GM10847 (cell line): ENCODE results near the gene ACVR2B.

Experiments
- POLR2A ChIP-seq: IDR thresholded peaks from 2 replicates; pipeline ENCODE4 v1.6.1; 2011; ENCODE audit not compliant: insufficient read length; ENCODE audit errors: extremely low read depth

Gene ACVR2B

DNA sequence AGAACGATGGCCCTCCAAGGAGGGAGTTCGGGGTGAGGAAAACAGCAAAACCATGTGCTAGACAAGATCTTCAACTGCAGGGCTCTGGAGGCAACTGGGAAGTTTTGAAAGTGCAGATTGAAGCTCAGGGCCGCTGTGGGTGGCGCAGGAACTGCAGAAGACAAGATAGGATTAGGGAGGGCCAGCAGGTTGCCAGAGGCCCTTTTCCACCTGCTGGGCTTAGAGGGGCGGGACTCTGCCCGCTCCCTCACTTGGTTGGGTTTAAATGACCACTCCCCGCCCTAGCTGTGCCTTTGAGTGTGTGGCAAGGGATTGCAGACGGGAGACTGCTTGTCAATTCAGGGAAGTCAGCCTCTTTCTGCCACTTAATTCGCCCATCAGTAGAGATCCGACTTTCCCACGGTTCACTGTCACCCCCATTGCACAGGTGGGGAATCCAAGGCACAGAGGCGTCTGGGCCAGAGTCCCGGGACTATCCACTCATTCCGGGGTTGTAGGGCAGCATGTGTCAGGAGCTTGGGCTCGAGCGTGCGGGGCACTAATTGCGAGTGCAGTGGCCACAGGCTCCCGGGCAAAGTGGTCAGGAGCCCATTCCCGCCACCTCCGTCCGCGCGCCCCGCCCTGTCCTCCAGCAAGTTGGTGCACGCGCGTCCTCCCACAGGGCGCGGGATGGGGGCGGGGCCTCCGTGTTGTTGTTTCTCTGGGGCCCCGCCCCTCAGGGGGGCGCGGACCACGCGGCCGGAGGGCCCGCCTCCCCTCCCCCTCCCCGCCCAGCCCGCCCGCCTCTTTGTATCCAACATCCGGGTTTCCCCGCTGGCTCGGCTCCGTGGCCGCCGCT lies at the start of gene ACVR2B:
TSS of gene ACVR2B (plus strand) at position 816 of the 838 bp plus-strand sequence. CDS start 433 bp downstream, outside the sequence.
- TF ChIP-seq POLR2A = no peak

GRCh38 chr3:38404286-38404685 lies 49.4 kb upstream of the ACVR2B start:
- TF ChIP-seq POLR2A = no peak

DNA sequence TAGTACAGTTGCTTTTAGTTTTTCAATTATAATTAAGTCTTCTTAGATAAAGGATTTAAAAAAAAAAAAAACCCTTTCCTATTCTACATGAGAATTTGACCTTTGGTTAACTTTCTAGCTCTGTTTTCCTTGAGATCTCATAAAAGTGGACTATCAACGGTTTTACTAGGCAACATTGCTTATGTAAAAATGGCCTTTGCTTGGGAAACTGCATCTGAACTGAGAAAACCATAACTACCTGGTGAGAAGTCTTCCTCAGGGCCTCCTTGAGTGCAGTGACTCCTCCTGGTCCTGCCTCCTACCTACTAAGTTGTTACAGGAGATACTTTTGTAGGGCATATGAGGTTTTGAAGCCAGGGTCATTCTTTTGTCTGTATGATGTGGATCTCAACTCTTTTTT lies 42.1 kb upstream of the ACVR2B start:
- TF ChIP-seq POLR2A = no peak

- TF ChIP-seq POLR2A = no peak
These were observed 31.9 kb upstream of the ACVR2B start for GRCh38 chr3:38421679-38422336.

- TF ChIP-seq POLR2A = no peak
These were observed 7.5 kb upstream of the ACVR2B start for GRCh38 chr3:38446085-38446686.

- TF ChIP-seq POLR2A = no peak
These were observed 6.9 kb upstream of the ACVR2B start for GRCh38 chr3:38446812-38447211.

DNA sequence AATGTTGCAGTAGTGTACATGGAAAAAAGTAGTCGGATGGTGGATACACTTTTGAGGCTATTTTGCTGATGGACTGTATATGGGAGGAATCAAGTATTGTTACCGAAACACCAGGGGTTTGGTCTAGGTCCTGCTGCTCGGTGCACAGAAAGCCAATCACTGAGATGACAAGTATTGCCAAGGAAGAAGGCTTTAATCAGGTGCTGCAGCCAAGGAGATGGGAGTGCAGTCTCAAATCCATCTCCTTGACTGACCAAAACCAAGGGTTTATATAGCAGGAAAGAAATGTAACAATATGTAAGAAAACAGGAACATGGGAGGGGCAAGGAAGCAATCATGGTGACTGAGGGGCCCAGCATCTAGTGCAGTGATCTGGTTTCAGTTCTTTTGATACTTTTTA lies 2.8 kb upstream of the ACVR2B start:
- TF ChIP-seq POLR2A = no peak

- TF ChIP-seq POLR2A = no peak
These were observed 155 bp downstream of the ACVR2B start for GRCh38 chr3:38453913-38454177.

DNA sequence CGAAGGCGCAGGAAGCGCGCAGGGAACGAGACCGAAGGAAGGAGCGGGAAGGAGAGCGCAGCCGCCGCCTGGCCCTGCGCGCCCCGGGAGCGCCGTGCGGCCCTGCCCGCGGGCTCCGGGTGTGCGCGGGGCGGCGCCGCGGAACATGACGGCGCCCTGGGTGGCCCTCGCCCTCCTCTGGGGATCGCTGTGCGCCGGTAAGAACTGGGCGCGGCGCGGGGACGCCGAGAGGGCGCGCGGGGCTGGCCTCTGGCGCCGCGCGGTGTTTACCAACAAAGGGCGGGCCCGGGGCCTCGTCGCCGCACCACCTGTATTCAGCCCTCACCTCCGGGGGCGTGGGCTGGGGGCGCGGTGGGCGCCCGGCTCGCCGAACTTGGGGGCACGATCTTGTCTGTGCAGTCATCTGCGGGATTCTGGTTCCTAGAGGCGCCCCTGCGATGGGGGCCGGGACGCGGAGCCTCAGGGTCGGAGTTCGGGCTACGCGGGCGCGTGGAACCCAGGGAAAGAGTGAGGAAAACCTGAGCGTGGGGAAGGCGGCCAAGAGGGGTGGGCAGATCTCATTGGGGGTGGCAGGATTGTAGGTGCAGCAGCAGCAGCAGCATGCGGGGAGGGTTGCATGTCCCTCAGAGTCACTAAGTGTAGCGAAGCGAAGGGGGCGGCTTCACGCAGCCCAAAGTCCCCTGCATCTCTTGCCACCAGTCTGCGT lies 641 bp downstream of the ACVR2B start:
- no peak for TF ChIP-seq POLR2A

DNA sequence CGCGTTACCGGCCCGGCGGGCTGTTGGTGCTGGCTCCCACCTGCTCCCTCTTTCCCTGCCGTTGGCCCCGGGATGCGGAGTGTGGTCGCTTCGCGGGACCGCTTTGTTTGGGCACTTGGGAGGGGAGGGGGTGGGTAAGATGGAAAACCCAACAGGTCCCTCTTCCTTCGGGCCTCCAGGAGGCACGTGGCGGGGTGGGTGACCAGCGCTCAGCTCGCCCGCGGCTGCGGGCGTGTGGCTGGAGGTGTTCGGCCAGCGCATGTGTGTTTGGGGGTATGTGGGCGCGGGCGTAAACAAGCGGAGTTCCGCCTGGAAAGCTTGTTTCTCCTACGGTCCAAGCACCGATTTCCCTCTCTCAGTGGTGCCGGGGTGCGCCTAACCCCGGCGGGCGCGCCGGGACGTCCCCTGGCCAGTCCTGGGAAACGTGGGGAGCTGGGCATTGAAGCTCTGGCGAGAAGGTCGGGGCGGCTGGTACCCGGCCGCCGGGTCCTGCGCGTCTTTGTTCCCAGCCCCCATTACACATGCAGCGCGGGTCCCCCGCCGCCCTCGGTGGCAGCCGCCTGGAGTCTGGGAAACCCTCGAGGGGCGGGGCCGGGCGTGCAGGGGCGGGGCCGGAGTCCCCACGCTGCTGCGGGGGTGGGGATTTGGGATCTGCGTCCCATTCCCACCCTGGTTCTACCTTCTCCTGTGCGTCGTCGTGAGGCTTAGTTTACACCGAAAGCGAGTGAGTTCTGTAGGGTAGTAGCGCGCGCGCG lies 1.4 kb downstream of the ACVR2B start:
- TF ChIP-seq POLR2A = no peak

DNA sequence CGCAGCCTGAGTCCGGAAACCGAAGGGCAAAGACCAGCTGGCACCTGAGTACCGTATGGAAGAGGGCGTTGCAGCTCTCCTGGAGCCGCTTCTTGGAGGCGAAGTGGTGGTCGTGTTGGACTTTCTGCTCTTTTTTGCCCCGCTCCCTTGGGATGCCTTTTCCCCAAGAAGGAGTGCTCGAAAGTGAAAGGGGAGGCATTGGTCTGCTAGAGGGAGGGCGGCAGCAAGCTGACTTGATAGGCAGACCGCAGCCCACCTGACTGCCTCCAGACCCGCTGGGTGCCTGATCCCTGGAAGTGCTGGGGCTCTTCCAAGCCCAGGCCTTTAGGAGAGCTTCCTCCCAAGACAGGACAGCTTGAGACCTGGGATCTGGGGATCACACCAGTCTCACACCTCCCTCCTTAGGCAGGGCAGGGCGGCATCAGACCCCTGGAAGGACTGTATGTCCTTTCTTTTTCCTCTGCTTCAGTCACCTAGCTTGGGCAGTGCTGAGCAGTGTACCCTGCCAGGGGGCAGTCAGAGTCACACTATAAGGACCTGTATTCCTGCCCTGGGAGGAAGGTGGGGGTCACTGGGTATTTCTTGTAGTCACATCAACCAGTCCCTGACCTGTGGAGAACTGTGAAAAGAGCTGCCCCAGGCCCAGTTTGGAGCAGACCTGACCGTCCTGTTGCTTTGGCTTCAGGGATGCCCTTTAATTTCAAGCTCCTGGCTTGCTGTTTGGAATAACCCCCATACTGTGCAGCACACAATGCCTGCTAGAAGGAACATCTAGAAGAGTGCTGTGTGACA lies 2.1 kb downstream of the ACVR2B start:
- no peak for TF ChIP-seq POLR2A

GRCh38 chr3:38457111-38458003 lies 3.7 kb downstream of the ACVR2B start:
- no peak for TF ChIP-seq POLR2A

DNA sequence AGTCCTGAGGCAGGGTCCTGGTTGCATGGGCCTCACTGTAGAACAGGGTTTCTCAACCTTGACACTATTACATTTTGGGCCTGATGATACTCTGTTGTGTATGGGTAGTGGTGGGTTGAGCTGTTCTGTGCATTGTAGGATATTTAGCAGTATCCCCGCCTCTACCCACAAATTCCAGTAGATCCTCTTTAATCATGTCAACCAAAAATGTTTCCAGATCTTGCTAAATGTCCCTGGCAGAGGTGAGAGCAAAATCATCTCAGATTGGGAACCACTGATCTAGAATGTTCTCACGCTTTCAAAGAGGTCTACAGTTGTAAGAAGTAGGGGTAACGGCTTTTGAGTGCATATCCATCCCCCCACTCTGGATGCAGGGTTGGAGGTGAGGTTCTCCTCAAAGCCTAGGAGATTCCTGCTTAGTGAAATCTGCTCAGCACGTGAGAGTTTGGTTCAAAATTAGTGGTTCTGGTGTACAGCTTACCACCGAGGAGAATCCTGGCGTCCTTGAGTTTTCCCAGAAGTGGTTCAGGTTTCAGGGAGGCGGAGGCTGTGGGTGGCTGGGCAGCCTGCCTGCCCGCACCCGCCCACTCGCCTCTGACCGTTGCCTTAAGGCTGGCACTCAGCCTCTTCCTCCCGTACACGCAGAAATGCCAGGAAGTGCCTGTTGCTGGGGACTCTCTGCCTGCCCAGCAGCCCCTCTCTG lies 5.3 kb downstream of the ACVR2B start:
- TF ChIP-seq POLR2A = no peak

- no peak for TF ChIP-seq POLR2A
These were observed 5.9 kb downstream of the ACVR2B start for GRCh38 chr3:38459499-38460048.
